ENCODE measurements around the gene STXBP6. TPM values are rescaled to one million over a fixed set of nuclear protein-coding genes. Genes with fewer than 3 reads are reported as not detected.

Gene STXBP6
- total and polyA plus RNA-seq, 2 of the 13 experiments (the other 11 are each of a cell fraction or from before 2014, with no cell fraction given) = 35.3 to 42.8 TPM

DNA sequence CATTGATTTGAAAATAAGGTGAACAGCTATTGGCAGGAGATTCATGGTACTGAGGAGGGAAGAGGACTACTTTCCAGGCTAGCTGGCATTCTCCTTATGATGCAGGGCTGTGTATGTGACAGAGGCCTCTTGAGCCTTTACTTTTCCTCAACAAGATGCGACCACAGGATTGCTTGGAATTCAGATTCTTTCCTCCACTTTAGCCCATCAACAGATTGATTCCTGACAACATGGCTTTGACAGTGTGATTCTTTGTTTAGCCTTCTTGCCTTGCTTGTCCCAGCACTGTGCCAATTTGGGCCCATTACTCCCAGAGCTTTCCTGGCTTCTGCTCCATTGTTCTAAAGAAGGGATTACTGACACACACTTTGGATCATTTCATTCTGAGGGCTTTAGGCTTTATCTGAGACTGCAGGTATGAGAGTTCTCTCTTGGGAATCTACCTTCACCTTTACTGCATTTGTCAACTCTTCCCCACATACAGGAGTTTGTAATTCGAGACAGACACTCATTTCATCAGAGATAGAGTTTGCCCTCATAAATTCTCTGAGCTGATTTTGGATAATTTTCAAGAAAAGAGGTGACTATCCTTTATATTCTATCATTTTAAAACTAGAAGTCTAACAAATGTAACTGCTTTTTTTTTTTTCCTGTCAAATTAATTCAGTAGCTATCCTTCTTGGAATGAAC lies 209.6 kb downstream of the STXBP6 start (continued):
- TF ChIP-seq, protein P1, sequence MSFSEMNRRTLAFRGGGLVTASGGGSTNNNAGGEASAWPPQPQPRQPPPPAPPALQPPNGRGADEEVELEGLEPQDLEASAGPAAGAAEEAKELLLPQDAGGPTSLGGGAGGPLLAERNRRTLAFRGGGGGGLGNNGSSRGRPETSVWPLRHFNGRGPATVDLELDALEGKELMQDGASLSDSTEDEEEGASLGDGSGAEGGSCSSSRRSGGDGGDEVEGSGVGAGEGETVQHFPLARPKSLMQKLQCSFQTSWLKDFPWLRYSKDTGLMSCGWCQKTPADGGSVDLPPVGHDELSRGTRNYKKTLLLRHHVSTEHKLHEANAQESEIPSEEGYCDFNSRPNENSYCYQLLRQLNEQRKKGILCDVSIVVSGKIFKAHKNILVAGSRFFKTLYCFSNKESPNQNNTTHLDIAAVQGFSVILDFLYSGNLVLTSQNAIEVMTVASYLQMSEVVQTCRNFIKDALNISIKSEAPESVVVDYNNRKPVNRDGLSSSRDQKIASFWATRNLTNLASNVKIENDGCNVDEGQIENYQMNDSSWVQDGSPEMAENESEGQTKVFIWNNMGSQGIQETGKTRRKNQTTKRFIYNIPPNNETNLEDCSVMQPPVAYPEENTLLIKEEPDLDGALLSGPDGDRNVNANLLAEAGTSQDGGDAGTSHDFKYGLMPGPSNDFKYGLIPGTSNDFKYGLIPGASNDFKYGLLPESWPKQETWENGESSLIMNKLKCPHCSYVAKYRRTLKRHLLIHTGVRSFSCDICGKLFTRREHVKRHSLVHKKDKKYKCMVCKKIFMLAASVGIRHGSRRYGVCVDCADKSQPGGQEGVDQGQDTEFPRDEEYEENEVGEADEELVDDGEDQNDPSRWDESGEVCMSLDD (CRISPR knock-in tag; IDR thresholded peaks at IDR 0.05; ENCODE audit: borderline replicate concordance) = no peak
- TF ChIP-seq, protein P2, sequence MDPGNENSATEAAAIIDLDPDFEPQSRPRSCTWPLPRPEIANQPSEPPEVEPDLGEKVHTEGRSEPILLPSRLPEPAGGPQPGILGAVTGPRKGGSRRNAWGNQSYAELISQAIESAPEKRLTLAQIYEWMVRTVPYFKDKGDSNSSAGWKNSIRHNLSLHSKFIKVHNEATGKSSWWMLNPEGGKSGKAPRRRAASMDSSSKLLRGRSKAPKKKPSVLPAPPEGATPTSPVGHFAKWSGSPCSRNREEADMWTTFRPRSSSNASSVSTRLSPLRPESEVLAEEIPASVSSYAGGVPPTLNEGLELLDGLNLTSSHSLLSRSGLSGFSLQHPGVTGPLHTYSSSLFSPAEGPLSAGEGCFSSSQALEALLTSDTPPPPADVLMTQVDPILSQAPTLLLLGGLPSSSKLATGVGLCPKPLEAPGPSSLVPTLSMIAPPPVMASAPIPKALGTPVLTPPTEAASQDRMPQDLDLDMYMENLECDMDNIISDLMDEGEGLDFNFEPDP (CRISPR knock-in tag; conservative IDR thresholded peaks at IDR 0.05) = no peak
- TF ChIP-seq, protein P3, sequence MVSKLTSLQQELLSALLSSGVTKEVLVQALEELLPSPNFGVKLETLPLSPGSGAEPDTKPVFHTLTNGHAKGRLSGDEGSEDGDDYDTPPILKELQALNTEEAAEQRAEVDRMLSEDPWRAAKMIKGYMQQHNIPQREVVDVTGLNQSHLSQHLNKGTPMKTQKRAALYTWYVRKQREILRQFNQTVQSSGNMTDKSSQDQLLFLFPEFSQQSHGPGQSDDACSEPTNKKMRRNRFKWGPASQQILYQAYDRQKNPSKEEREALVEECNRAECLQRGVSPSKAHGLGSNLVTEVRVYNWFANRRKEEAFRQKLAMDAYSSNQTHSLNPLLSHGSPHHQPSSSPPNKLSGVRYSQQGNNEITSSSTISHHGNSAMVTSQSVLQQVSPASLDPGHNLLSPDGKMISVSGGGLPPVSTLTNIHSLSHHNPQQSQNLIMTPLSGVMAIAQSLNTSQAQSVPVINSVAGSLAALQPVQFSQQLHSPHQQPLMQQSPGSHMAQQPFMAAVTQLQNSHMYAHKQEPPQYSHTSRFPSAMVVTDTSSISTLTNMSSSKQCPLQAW (CRISPR knock-in tag; IDR thresholded peaks at IDR 0.05) = 0 out of 2 replicates have a peak, but pooled peaks have one; percentile 37
- TF ChIP-seq KLF12 (CRISPR knock-in tag; IDR thresholded peaks at IDR 0.05; ENCODE audit: borderline replicate concordance) (no peak), ZFP41 (CRISPR knock-in tag; IDR thresholded peaks at IDR 0.05; ENCODE audit: borderline replicate concordance) (no peak), SMYD3 (CRISPR knock-in tag; IDR thresholded peaks at IDR 0.05) (peak; percentile 81; the same call in 1 of the 2 replicates), RBAK (CRISPR knock-in tag; IDR thresholded peaks at IDR 0.05) (peak; percentile 79; the same call in 1 of the 2 replicates), CBX5 (CRISPR knock-in tag; IDR thresholded peaks at IDR 0.05; ENCODE audit: borderline replicate concordance) (peak; percentile 86), THAP11 (CRISPR knock-in tag; IDR thresholded peaks at IDR 0.05) (peak; percentile 5; the same call in 1 of the 2 replicates), SP4 (CRISPR knock-in tag; IDR thresholded peaks at IDR 0.05) (no peak), ZNF605 (CRISPR knock-in tag; IDR thresholded peaks at IDR 0.05) (no peak), ARNT (IDR thresholded peaks at IDR 0.05) (no peak), RAD51 (IDR thresholded peaks at IDR 0.05; ENCODE audit: borderline replicate concordance) (no peak), NPAS2 (CRISPR knock-in tag; IDR thresholded peaks at IDR 0.05; ENCODE audit: borderline replicate concordance) (no peak), KLF11 (CRISPR knock-in tag; IDR thresholded peaks at IDR 0.05) (no peak), FLYWCH1 (CRISPR knock-in tag; IDR thresholded peaks at IDR 0.05) (no peak), CHCHD3 (CRISPR knock-in tag; IDR thresholded peaks at IDR 0.05) (no peak), ZMAT3 (CRISPR knock-in tag; conservative IDR thresholded peaks at IDR 0.05) (no peak; the same call in none of the 2 replicates)
- TF ChIP-seq, protein P4, sequence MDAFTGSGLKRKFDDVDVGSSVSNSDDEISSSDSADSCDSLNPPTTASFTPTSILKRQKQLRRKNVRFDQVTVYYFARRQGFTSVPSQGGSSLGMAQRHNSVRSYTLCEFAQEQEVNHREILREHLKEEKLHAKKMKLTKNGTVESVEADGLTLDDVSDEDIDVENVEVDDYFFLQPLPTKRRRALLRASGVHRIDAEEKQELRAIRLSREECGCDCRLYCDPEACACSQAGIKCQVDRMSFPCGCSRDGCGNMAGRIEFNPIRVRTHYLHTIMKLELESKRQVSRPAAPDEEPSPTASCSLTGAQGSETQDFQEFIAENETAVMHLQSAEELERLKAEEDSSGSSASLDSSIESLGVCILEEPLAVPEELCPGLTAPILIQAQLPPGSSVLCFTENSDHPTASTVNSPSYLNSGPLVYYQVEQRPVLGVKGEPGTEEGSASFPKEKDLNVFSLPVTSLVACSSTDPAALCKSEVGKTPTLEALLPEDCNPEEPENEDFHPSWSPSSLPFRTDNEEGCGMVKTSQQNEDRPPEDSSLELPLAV (CRISPR knock-in tag; conservative IDR thresholded peaks at IDR 0.05; ENCODE audit: low read depth) = no peak
- TF ChIP-seq, protein P5, sequence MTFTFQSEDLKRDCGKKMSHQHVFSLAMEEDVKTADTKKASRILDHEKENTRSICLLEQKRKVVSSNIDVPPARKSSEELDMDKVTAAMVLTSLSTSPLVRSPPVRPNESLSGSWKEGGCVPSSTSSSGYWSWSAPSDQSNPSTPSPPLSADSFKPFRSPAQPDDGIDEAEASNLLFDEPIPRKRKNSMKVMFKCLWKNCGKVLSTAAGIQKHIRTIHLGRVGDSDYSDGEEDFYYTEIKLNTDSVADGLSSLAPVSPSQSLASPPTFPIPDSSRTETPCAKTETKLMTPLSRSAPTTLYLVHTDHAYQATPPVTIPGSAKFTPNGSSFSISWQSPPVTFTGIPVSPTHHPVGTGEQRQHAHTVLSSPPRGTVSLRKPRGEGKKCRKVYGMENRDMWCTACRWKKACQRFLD (CRISPR knock-in tag; IDR thresholded peaks at IDR 0.05; ENCODE audit: borderline replicate concordance) = no peak
- TF ChIP-seq, protein P6, sequence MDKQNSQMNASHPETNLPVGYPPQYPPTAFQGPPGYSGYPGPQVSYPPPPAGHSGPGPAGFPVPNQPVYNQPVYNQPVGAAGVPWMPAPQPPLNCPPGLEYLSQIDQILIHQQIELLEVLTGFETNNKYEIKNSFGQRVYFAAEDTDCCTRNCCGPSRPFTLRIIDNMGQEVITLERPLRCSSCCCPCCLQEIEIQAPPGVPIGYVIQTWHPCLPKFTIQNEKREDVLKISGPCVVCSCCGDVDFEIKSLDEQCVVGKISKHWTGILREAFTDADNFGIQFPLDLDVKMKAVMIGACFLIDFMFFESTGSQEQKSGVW (CRISPR knock-in tag; IDR thresholded peaks at IDR 0.05; ENCODE audit: borderline replicate concordance) = no peak

All from HepG2 (cell line).